HUES6 (cell line): ENCODE results near the gene HLA-DPA1.

ENCODE experiments used
- H3K27ac ChIP-seq: 2 replicates; pipeline ENCODE4 v1.7.0; 2013; ENCODE audit warnings: low read depth, mild to moderate bottlenecking, low read length, inconsistent platforms
- H3K27me3 ChIP-seq: 2 replicates; pipeline ENCODE4 v1.6.1; 2013; ENCODE audit warnings: low read length; ENCODE audit not compliant: control insufficient read depth, insufficient read depth
- H3K36me3 ChIP-seq: 2 replicates; pipeline ENCODE4 v1.6.1; 2013; ENCODE audit warnings: low read length; ENCODE audit not compliant: control insufficient read depth, insufficient read depth
- H3K4me1 ChIP-seq: 2 replicates; pipeline ENCODE4 v1.6.1; 2013; ENCODE audit warnings: low read length; ENCODE audit not compliant: control insufficient read depth, insufficient read depth
- H3K4me3 ChIP-seq: 2 replicates; pipeline ENCODE4 v1.5.1; 2013; ENCODE audit warnings: low read depth, low read length
- H3K9ac ChIP-seq: one replicate; pipeline ENCODE4 v1.6.1; 2013; ENCODE audit warnings: mild to moderate bottlenecking, low read length
- H3K9me3 ChIP-seq: 2 replicates; pipeline ENCODE4 v1.6.1; 2013; ENCODE audit warnings: low read depth, low read length; ENCODE audit not compliant: control insufficient read depth, insufficient read depth

Gene HLA-DPA1

DNA sequence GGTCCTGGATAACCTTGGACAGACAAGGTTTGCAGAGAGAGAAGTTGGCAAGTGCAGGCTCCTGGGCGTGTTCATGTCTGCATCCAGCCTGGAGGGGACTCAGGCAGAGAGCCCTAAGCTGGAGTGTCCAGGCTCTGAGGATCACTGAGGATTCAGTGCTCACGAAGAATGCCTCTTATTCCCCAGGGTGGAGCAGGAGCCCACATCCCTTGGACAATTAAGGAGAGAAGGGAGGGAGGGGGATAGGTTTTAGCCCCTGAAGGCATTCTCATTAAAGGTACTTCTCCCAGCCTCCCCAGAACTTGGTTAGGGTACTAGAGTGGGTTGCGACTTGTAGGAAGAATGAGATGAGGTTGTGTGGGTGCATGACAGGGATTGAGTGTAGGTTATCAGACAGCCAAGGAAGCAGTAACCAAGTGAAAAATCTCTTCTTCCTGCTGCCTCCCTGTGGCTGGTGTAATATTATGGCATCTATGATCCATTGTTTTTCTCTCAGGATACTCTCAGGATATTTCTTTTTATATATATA lies 3.0 kb upstream of the HLA-DPA1 start:
- Histone ChIP-seq H3K4me1 (0 out of 2 replicates have a peak, but pooled peaks cover 6% of the 10 kb centered on the region), H3K4me3 (no peak overlapping the region), H3K27ac (no peak overlapping the region), H3K9ac (no peak overlapping the region), H3K36me3 (no peaks in the 10 kb centered on the region), H3K27me3 (peaks cover 12% of the 10 kb centered on the region), H3K9me3 (no peaks in the 10 kb centered on the region)

DNA sequence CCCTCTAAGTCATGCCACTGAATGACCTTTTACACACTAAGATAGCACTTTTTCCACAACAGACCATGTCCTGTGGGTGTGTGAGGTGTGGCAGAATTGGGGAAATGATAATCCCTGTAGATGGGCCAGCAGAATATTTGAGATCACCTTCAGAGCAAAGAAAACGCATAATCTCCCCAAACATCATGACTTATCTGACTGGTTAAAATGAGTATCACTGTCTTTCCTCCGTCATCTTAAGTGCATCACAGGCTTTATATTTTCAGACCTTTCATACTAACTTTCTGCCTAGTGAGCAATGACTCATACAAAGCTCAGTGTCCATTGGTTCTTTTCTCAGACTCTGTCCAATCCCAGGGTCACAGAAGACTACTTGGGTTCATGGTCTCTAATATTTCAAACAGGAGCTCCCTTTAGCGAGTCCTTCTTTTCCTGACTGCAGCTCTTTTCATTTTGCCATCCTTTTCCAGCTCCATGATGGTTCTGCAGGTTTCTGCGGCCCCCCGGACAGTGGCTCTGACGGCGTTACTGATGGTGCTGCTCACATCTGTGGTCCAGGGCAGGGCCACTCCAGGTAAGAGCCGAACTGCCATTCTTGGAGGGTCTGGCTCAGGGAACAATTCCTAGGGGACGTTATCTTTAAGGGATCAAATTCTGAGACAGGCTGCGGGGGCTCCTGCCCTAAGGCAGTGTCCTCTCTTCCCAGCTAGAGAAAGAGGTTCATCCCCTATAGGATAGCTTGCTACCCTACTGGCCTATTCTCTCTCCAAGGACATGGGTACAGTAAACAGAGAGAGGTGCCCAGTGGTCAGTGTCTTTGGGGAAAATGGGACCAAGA lies 2.3 kb upstream of the HLA-DPA1 start, which contains the start of gene HLA-DPB1:
HLA-DPB1 (plus strand) TSS at position 423 of the 838 bp plus-strand sequence; CDS start at position 475, 52 bp downstream.
- H3K36me3 ChIP-seq = no peaks in the 10 kb centered on the region
- no peak within 1 kb of the TSS for H3K27ac ChIP-seq
- no peak within 1 kb of the TSS for H3K9ac ChIP-seq
- peaks cover 5% of the 10 kb centered on the region for H3K27me3 ChIP-seq
- H3K4me1 ChIP-seq = no peaks in the 10 kb centered on the region
- H3K4me3 ChIP-seq = no peak within 1 kb of the TSS
- H3K9me3 ChIP-seq = no peaks in the 10 kb centered on the region

DNA sequence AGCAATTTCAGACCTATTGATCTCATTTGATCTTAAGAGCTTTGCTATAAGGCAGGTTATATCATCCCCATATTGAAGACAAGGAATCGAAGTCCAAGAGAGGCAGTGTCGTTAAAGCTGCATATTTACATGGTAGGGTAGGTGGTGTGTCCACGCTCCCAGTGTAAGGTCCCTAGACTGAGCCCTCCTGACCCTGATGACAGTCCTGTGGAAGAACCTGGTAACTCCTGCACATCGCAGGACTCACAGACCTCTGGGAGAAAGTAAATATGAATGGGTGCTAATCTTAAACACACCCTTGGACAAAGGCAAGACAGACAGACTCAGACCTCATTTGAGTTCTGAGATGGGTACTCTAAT lies 1.7 kb upstream of the HLA-DPA1 start:
- H3K9ac ChIP-seq = no peak overlapping the region
- H3K36me3 ChIP-seq = no peaks in the 10 kb centered on the region
- no peaks in the 10 kb centered on the region for H3K9me3 ChIP-seq
- H3K4me1 ChIP-seq = no peaks in the 10 kb centered on the region
- H3K27ac ChIP-seq = no peak overlapping the region
- H3K27me3 ChIP-seq = peaks cover 5% of the 10 kb centered on the region; the same call in 1 of the 2 replicates
- H3K4me3 ChIP-seq = no peak overlapping the region

DNA sequence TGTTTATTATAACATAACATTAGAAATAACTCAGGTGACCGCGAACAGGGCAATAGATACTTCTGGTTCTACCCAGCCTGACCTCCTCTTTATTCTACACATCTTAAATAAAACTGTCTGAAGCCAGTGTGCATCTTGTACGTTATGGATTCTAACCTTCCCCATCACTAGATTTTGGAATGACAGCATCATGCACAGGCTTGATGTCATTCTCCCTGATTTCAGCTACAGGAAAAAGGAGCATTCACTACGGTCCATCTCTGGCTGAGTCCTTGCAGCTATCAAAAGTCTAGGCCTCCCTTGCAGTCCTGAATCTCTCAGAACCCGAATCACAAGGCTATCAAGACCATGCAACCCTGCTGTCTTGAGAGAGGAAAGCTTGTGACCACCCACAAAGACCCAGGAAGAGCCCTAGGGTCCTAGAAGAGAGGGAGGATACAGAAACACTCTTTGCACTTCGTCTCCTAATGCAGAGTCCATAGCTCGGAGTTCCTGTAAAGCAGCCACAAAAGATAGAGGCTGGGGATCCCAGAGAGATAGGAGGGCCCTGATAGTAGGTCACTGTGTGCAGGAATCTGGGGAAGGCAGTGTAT lies 845 bp downstream of the HLA-DPA1 start:
- Histone ChIP-seq H3K9me3 (no peaks in the 10 kb centered on the region), H3K27me3 (peaks cover 1% of the 10 kb centered on the region; the same call in 1 of the 2 replicates), H3K4me3 (no peak overlapping the region), H3K4me1 (no peaks in the 10 kb centered on the region), H3K36me3 (no peaks in the 10 kb centered on the region), H3K9ac (no peak overlapping the region), H3K27ac (no peak overlapping the region)

DNA sequence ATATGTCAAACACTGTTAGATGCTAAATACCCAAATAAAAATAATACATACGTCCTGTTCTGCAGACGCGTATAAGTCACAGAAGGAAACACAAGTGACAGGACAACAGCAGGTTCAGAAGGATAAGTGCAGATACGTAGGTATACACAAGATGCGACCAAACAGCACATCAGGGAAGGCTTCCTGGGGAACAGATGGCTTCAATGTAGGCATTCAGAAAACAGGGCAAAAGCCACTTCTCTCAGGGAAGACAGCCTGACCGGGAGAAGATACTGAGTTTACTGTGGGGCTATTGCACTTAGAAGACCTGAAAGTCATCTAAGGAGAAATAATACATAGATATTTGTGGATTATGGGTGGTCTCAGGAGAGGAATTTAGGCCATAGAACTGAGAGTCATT lies 1.9 kb downstream of the HLA-DPA1 start:
- Histone ChIP-seq H3K9ac (no peak overlapping the region), H3K27ac (no peak overlapping the region), H3K9me3 (no peaks in the 10 kb centered on the region), H3K4me1 (no peaks in the 10 kb centered on the region), H3K27me3 (no peaks in the 10 kb centered on the region), H3K36me3 (no peaks in the 10 kb centered on the region), H3K4me3 (no peak overlapping the region)

DNA sequence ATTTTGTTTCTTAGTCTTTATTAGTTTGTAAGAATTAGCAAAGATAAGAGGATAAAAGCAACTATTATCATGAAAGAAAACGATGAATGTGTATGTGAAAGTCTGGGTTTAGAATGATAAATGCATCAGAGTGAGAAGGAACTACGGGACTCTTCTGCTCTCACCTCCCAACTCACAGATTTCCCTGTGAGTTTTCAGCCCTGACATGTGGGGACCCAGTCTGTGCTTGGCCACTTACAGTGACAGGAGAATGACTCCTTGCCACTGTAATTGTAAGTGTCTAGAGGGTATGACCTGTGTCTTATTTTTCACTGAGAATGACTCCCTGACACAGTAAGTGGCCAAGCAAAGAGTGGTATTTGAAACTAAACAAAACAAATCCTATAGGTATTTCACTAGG lies 2.5 kb downstream of the HLA-DPA1 start:
- H3K27ac ChIP-seq = no peak overlapping the region
- no peaks in the 10 kb centered on the region for H3K27me3 ChIP-seq
- H3K4me3 ChIP-seq = no peak overlapping the region
- no peaks in the 10 kb centered on the region for H3K9me3 ChIP-seq
- no peaks in the 10 kb centered on the region for H3K36me3 ChIP-seq
- no peaks in the 10 kb centered on the region for H3K4me1 ChIP-seq
- no peak overlapping the region for H3K9ac ChIP-seq

DNA sequence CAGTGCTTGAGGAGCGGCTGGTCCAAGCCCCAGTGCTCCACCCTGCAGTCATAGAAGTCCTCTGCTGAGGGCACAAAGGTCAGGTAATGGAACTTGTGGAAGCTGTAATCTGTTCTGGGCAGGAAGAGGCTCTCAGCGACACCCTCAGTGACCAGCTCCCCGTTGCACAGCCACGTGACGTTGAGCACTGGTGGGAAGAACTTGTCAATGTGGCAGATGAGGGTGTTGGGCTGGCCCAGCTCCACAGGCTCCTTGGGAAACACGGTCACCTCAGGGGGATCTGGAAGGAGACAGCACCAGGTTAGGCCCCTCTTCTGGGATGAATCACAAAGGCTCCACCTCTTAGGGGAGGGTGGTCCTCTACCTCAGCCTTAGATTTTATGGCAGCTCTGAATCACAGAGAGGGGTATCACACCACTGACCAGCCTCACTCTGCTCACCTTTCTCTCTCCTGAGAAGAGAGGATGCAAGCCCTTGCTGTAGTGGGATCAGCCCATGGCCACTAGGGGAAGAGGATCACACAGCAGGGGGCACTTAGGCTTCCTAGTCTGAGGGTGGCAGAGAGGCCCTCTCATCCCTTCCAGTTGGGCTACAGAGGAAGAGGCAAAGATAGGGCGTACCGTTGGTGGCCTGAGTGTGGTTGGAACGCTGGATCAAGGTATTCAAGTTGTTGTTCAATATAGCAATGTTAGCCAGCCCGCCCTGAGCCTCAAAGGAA lies 4.3 kb downstream of the HLA-DPA1 start:
- Histone ChIP-seq H3K4me1 (no peaks in the 10 kb centered on the region), H3K9ac (no peak overlapping the region), H3K4me3 (no peak overlapping the region), H3K36me3 (no peaks in the 10 kb centered on the region), H3K27ac (no peak overlapping the region), H3K27me3 (peaks cover 5% of the 10 kb centered on the region), H3K9me3 (no peaks in the 10 kb centered on the region)

DNA sequence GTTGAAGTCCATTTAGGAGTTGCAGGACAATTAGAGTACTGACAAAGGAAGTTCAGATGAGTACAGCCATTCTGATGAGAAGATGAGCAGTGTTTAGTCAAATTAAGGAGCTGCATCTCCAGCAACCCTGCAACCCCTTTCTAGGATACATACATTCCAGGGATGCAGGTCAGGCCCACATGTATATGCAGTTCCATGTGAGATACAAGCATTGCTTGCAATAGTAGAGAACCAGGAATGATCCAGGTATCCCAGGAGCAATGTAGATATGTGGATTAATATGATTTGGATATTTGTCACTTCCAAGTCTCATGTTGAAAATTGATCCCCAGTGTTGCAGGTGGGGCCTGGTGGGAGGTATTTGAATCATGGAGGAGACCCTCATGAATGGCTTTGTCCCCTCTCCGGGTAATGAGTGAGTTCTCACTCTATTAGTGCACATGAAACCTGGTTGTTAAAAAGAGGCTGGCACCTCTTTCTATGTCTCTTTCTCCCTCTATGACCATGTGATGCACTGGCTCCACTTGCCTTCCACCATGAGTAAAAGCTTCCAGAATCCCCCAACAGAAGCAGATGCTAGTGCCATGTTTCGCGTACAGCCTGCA lies 6.4 kb downstream of the HLA-DPA1 start:
- H3K9me3 ChIP-seq = no peaks in the 10 kb centered on the region
- H3K27me3 ChIP-seq = peaks cover 5% of the 10 kb centered on the region
- no peak overlapping the region for H3K9ac ChIP-seq
- H3K4me3 ChIP-seq = no peak overlapping the region
- no peaks in the 10 kb centered on the region for H3K4me1 ChIP-seq
- no peak overlapping the region for H3K27ac ChIP-seq
- no peaks in the 10 kb centered on the region for H3K36me3 ChIP-seq

DNA sequence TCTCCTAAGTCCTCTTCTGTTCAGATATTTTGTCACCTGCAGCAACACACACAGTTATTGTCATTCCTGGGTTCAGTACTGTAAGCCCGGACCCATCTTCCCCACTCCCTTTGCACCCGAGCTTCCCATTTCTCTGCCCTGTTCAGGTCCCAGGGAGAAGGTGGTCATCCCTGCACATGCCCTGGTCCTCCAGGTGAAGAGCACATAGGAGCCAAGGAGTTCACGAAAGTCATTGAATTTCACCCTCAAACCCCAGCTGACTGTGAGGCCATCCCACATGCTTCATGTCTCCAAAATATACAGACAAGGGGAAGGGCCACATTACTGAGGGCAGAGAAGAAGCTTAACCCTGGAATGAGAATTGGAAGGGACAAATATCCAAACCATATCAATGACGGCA lies 8.1 kb downstream of the HLA-DPA1 start:
- Histone ChIP-seq H3K4me3 (no peak overlapping the region), H3K27me3 (peaks cover 5% of the 10 kb centered on the region), H3K9ac (no peak overlapping the region), H3K36me3 (no peaks in the 10 kb centered on the region), H3K9me3 (0 out of 2 replicates have a peak, but pooled peaks cover 3% of the 10 kb centered on the region), H3K27ac (no peak overlapping the region), H3K4me1 (no peaks in the 10 kb centered on the region)

DNA sequence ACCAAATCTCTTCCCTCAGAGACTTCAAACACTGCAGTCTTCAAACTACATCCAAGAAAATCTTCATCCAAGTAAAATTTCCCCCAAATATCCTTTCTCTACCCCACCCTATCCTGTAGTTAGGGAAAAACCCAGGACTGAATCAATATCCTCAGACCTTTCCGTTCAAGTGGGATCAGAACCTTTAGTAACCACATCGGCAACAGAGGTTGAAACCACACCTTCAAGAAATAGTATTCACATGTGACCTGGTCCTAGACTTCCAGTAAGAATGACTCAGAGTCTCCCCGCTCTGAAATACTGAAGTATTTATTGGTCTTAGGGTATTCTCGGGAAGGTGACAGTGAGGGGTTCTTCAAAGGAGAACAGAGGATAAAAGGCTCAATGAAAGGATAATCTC lies 8.7 kb downstream of the HLA-DPA1 start:
- no peak overlapping the region for H3K27ac ChIP-seq
- H3K9me3 ChIP-seq = 0 out of 2 replicates have a peak, but pooled peaks cover 3% of the 10 kb centered on the region
- no peak overlapping the region for H3K4me3 ChIP-seq
- H3K36me3 ChIP-seq = no peaks in the 10 kb centered on the region
- H3K9ac ChIP-seq = no peak overlapping the region
- H3K27me3 ChIP-seq = peaks cover 5% of the 10 kb centered on the region
- no peaks in the 10 kb centered on the region for H3K4me1 ChIP-seq
